GM18526 (cell line): Measurements from ENCODE around the gene ZFYVE27.

Experiments used
- POLR2A ChIP-seq: IDR thresholded peaks from 3 replicates; pipeline ENCODE4 v1.6.1; 2011; ENCODE audit not compliant: insufficient read length; ENCODE audit errors: extremely low read depth

ZFYVE27 gene

DNA sequence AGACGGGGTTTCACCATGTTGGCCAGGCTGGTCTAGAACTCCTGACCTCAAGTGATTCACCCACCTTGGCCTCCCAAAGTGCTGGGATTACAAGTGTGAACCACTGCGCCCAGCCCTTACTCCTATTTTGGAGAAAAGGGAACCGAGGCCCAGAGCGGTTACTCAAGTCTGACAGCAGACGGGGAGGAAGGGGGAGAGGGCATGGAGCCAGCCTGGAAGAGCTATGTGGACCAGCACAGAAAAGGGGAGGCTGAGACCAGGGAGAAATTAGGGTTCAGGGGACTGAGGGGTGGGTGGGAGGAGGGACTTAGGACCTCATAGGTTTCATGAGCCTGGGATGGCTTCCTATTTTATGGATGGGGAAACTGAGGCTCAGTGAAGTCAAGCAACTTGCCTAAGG is 33.3 kb downstream of the ZFYVE27 start:
- no peak for TF ChIP-seq POLR2A

DNA sequence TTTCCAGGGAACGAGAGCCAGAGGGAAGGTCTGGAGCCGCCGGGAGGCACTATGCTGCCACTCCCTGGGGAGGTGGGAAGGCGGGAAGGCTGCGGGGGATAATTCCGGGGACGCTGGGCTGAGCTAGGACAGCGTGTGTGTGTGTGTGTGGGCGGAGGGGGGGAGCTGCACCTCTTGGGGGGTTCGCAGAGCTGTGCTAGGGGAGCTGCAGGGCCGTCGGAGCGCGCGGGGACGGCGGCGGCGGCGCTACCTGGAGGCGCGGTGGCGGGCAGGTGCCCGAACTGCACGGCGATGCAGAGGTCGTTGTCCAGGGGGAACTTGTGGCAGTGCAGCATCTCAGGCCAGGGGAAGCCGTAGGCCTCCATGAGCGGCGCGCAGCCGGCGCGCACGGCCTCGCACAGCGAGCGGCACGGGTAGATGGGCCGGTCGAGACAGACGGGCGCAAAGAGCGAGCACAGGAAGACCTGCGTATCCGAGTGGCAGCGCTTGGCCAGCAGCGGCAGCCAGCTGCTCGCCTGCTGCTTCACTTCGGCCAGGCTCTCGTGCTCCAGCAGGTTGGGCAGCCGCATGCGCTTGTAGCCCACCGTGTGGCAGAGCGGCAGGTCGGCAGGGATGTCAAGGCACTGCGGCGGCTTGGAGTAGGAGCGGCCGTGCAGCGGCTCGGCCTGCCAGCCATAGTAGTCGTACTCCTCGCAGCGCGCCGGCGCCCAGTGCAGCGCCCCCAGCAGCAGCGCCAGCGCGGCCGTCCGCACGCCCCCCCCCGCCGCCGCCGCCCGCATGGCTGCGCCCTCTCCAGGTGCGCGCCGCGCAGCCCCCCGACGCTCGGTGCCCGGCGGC is 34.3 kb downstream of the ZFYVE27 start:
- no peak for TF ChIP-seq POLR2A

DNA sequence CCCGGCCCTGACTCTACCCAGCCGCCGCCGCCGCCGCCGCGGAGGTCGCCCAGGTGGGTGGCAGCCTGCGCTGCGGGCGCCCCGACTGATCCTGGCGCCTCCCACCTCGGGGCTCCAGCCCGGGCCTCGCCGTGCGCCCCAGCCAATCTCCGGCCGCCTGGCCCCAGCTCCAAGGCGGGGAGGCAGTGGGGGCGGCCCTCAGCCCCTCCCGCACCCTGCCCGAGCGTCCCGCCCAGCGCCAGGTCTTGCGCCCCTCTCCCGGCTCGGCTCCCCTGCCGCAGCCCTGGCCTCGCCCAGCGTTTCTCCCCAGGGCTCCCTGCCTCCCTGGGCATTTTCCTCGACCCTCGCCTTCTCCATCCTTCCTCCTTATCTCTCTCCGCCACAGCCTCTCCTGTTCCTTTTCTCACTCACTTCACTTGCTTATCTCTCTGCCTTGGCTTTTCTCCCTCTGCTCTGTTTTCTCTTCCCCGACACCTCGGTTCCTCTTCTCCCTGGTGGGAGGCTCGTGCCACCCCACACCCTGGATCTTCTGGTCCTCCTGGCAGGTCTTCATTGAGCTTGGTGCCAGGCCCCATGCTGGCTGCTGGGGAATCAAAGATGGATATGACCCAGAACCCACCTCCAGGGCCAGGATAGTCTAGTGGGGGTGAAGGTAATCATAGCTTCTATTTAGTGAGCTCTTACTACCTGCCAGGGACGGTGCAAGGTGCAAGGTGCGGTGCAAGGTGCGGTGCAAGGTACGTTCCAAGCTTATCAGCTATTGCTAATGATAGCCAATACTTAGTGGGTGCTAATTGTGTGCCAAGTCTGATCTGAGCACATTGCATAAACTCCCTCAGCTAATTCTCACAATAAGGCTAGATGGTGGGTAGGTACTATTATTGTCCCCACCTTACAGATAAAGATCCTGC is 35.2 kb downstream of the ZFYVE27 start, which contains the start of gene SFRP5:
Gene SFRP5 (minus strand): TSS at position 87 of the 911 bp plus-strand sequence. CDS start 166 bp downstream, outside the sequence.
- no peak for TF ChIP-seq POLR2A

DNA sequence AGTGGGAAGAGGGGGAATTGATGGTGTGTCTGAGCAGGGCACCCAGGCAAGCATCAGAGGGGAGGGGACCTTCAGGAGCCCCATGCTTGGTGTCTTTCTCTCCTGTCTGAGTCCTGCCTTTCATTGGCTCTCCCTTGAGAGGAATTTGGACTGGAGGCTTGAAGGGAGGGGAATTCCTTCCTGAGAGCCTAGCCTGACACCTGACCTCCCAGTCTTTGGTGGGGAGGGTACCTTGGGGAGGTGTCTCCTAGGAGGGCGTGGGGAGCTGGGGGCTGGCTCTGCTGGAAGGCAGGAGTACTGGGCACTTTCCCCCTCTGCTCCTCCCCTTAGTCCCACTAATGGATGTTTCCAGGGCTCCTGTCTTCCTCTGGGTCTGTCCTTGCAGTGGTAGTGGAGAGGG is 36.2 kb downstream of the ZFYVE27 start:
- no peak for TF ChIP-seq POLR2A

DNA sequence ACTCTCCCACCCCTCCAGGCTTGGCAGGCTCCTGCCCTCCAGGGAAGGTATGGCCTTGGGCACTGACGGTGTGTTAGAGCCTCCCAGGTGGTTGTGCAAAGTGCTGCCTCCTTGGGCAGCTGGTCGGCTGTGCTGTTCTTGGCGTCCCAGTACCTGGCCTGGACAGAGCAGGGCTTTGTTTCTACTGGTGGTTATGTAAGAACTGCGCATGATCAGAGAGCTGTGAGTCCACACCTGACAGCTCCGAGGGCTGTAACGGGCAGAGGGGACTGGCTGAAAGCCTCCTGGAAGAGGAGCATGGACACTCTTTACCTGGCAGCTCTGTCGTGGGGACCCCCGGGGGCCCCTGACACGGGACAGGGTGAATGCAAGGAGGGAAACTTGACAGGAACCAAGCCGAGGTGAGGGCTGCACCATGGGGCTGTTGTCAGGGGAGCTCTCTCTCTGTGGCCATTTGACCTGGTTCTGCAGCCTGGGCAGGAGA is 37.9 kb downstream of the ZFYVE27 start:
- TF ChIP-seq POLR2A = no peak

DNA sequence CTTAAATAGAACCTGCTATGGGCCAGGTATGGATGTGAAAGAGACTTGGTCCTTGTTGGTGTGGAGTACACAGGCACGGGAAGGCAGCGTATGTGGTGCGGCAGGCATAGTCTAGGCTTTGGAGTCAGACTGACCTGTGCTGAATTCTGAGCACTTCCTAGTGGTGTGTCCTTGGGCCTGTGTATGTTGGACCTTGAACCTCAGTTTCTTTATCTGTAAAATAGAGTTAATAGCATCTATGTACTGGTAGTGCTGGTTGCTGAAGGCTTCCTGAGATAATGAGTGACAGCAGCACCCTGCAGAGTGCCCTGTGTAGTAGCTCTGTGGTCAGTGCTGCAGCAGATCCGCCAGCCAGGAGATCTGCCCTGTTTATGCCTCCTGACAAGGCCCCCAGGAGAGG is 40.2 kb downstream of the ZFYVE27 start:
- no peak for TF ChIP-seq POLR2A

DNA sequence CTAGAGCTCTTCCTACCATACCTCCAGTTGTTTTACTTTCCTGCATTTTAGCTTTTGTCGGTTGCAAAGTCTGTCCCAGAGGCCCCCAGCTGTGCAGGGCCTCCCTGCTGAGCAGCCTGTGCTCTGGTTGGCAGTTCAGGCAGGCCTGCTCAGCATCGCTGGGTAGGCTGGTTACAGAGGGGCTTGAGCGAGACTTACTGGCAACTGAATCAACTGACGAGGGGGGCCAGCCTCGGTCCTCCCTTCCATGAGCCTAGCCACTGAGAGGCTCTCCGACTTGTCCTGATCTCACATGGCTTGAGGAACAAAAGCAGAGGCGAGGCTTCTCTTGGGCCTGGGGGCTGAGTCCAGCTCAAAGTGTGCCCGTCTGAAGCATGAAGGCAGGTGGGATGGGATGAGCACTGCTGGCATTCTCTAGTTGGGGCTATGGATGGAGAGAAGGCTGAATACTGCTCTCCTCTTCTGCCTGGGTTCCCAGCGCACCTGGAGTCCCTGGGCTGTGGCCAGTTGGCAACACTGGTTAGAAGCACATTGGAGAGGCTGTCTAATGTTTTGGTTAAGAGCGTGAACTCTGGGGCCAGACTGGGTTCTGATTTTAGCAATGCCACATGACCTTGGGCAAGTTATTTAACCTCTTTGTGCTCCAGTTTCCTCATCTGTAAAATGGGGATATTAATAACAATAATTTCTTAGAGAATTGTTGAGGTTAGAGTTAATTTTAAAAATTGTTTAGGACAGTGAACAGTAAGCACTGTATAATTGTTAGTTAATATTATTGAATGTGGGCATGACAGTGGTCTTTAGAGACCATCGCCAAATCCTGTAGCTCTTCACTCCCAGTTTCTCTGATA is 41.7 kb downstream of the ZFYVE27 start:
- no peak for TF ChIP-seq POLR2A

DNA sequence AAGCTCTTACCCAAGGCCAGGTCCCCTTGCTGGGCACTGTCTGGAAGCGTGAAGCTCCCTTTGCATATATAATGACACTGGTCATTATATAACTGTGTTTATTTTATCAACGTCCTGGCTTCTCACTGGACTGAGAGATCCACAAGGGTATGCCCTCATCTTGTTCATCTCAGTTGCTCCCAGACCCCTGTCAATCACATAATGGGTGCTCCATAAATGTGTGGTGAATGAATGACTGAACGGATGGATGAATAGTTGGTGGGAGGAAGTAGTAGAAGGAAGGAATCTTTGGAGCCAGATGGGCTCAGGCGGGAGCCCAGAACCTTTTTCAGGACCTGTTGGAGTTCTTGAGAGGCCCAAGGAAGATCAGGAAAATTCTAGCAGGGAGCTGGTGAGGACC is 42.6 kb downstream of the ZFYVE27 start:
- TF ChIP-seq POLR2A = no peak

DNA sequence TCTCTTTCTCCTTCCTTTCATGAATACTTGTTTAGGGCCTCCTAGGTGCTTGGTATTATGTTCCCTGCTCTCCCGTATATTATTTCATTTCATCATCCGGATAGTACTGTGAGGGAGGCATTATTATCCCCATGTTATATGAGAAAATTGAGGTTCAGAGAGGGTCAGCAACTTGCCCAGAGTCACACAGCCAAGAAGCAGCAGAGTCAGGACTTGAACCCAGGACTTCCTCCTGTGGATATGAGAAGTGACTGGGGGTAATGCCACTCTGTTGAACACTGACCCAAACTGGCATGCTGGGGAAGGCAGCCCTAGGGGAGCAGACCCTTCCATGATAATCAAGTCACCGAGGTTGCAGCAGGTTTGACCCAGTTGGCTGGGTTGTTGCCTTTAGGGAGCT is 43.0 kb downstream of the ZFYVE27 start:
- no peak for TF ChIP-seq POLR2A

DNA sequence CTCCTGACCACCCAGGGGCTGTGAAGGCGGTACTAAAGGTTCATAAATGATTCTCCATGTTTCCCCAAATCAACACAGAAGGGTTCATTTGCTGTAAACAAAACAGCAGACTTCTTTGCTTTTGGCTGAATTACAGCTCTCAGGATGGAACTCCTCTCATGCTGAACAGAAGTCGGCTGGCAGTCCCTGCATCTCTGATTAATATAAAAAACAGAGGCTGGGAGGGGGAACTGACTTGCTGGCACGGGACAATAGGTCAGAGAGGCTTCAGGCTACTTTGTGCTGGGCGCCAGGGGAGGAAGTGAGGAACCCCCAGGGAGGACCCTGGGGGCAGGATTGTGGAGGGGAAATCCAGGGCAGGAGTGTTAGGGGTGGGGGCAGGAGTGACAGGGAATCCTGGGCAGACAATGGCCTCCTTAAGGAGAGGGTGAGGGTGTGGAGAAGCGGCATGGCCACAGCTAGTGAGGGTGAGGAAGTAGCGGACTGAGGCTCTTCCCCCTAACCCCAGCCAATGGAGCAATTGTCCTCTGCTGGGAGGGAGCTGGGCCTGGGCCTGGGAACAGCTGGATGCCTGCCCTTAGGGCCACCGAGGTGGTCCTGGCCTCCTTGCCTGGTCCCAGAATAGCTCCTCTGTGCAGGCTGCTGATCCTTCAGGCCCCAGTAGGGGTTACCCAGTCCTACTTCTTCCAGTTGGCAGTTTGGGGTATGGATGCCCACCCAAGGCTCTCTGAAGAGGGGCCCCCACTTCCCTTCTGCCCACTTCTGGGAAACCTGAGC is 44.1 kb downstream of the ZFYVE27 start:
- TF ChIP-seq POLR2A = no peak

DNA sequence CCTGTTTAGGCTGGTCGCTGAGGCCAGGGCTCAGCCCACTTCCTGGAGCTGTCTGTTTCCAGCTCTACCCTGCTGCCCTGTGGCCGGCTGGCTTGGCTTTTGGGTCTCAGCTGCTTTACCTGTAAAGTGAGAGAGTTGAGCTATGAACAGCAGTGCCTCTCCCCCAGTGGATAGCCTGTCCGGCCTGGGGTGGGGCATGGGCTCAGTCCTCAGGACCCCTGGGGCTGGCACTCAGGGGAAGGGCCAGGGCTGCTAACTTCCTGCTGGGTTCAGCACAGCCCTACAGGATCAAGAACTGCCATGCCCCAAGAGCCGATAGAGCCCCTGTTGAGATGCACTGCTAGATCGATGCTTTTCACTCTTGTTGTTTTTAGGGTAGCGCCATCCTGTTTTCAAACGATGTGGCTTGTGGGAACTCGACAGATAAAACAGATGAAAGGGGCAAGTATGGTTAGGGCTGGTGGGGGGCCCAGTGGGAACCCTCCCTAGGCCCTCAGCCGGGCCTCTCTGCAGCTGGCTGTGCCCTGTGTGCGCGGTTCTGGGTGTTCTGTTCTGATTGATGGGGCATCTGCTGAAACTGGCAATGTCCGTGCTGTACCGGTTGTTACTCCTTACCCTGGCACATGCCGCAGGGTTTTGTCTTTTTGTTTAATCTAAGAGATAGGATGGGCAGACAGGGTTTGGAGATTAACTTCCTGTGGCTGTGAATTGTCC is 44.8 kb downstream of the ZFYVE27 start:
- no peak for TF ChIP-seq POLR2A

DNA sequence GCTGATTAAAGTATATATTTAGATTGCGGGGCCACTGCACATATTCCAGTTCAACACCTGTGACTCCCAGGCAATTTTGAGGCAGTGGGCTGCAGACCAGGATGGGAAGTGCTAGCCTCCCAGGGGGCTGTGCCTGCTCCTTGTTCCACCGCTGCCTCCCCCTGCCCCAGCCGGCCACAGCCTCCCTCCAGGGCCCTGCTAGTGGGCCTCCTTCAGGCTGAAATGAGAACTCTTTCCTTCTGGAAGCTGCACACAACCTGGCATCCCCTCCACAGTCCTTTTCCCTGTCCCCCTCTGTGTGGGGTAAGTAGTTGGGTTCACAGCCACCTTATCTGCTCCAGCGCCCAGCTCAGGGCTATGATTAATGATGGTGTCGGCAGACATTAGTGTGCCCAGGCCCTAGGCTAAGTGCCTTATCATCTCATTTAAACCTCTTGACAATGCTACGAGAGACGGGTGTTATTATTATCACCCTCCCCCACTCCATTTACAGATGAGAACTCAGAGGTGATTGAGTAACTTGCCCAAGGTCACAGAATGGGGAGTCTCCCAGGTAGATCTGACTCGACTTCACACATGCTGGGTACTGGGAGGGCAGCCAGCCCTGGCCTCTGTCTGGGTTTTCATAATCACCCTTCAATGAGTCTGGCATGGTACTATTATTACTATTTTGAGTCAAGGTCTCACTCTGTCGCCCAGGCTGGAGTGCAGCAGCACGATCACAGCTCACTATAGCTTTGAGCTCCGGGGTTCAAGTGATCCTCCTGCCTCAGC is 45.7 kb downstream of the ZFYVE27 start:
- TF ChIP-seq POLR2A = no peak

DNA sequence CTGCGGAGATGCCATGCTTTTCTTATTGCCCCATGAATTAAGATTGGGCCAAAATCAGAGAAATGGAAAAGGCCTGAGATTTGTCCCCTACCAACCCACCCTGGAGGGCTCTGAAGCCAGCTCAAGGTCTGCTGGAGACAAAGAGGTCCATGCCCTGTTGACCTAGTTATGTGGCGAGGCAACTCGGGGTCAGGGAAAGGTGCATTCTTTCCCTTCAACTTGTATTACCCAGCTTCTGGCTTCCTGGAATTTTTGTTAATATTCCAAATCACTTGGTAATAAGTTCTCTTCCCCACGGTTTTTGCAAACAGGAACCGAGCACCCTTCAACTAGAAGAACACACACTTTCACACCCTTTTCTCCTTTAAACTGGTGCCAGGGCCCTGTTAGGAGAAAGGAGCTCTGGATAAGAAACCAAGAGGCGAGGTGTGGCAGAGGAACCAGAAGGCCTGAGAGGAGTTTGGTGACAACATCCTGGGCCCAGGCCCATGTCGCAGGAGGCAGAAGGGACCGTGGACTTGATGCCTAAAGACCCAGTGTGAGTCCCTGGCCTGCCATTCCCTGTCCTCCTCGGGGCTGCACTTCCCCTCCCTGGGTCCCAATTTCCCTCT is 47.4 kb downstream of the ZFYVE27 start:
- TF ChIP-seq POLR2A = no peak

DNA sequence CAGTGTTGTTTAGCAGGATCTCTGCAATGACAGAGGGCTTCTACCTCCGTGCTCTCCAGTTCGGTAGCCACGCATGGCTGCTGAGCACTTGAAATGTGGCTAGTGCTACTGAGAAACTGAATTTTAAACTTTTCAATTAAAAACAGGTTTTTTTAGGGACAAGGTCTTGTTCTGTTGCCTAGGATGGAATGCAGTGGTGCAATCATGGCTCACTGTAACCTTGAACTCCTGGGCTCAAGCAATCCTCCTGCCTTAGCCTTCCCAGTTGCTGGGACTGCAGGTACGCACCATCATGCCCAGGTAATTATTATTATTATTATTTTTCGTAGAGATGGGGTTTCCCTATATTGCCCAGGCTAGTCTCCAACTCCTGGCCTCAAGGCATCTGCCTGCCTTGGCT is 48.3 kb downstream of the ZFYVE27 start:
- TF ChIP-seq POLR2A = no peak
